Keratinocyte (primary cell): Measurements from ENCODE around the gene FBXO42. TPM values are rescaled to one million over a fixed set of nuclear protein-coding genes. Genes with fewer than 3 reads are reported as not detected.

Experiments used
- DNase-seq: peaks from one replicate; pipeline ENCODE4 v3.0.0-alpha.2; 2011; ENCODE audit warnings: low read depth, missing footprints, low spot score
- FAIRE-seq: peaks from 2 replicates; lab custom pipeline; 2011; peaks lifted over from hg19 to GRCh38; lab: Jason Lieb, UNC
- H2AFZ ChIP-seq: 2 replicates; pipeline ENCODE4 v1.6.0; 2012; ENCODE audit warnings: low read length, control low read depth, inconsistent platforms; ENCODE audit not compliant: control insufficient read depth
- H3K27ac ChIP-seq: 2 replicates; pipeline ENCODE4 v1.5.1; 2011; ENCODE audit warnings: low read length; ENCODE audit not compliant: control insufficient read depth, insufficient read depth
- H3K27me3 ChIP-seq: 3 replicates; pipeline ENCODE4 v1.6.0; 2011; ENCODE audit warnings: low read length; ENCODE audit not compliant: control insufficient read depth, insufficient read depth; ENCODE audit errors: extremely low read depth
- H3K36me3 ChIP-seq, 2 experiments: 2 replicates in 1 of 2; 3 replicates in 1 of 2; pipeline ENCODE4 v1.5.1; 2011; ENCODE audit warnings: low read length in 2 of 2, mild to moderate bottlenecking in 1 of 2; ENCODE audit not compliant: control insufficient read depth in 2 of 2, insufficient read depth in 2 of 2; ENCODE audit errors: extremely low read depth in 1 of 2
- H3K4me1 ChIP-seq: 3 replicates; pipeline ENCODE4 v1.5.1; 2011; ENCODE audit warnings: low read length; ENCODE audit not compliant: control insufficient read depth, insufficient read depth; ENCODE audit errors: extremely low read depth
- H3K4me2 ChIP-seq: 3 replicates; pipeline ENCODE4 v1.6.0; 2011; ENCODE audit warnings: low read depth, low read length; ENCODE audit not compliant: control insufficient read depth, insufficient read depth; ENCODE audit errors: extremely low read depth
- H3K4me3 ChIP-seq, 3 experiments: fragments of 200-600 bp in 1 of 3; sonication (generic) in 1 of 3; 2 replicates in 2 of 3; 3 replicates in 1 of 3; pipeline ENCODE4 v1.5.1; 2011 to 2016; ENCODE audit warnings: low read length in 3 of 3, mild to moderate bottlenecking in 3 of 3, control low read depth in 2 of 3, inconsistent platforms in 1 of 3, low read depth in 1 of 3, mixed read lengths in 1 of 3, mixed run types in 1 of 3, moderate library complexity in 1 of 3; ENCODE audit not compliant: control insufficient read depth in 2 of 3, insufficient read depth in 2 of 3; ENCODE audit errors: extremely low read depth in 1 of 3
- H3K79me2 ChIP-seq: 2 replicates; pipeline ENCODE4 v1.6.0; 2012; ENCODE audit warnings: low read length; ENCODE audit not compliant: control insufficient read depth, insufficient read depth
- H3K9ac ChIP-seq: 3 replicates; pipeline ENCODE4 v1.6.0; 2011; ENCODE audit warnings: low read length; ENCODE audit not compliant: control insufficient read depth, insufficient read depth; ENCODE audit errors: extremely low read depth
- H3K9me1 ChIP-seq: 3 replicates; pipeline ENCODE4 v1.6.0; 2011; ENCODE audit warnings: low read length; ENCODE audit not compliant: control insufficient read depth, insufficient read depth; ENCODE audit errors: extremely low read depth
- H3K9me3 ChIP-seq: 2 replicates; pipeline ENCODE4 v1.5.1; 2012; ENCODE audit warnings: low read depth, low read length; ENCODE audit not compliant: control insufficient read depth
- H4K20me1 ChIP-seq: 3 replicates; pipeline ENCODE4 v1.6.0; 2011; ENCODE audit warnings: low read length; ENCODE audit not compliant: control insufficient read depth, insufficient read depth; ENCODE audit errors: extremely low read depth
- EZH2 ChIP-seq: IDR thresholded peaks from one replicate; pipeline ENCODE4 v1.6.1; 2012; ENCODE audit warnings: inconsistent platforms, mild to moderate bottlenecking, low read length, moderate library complexity
- dilution Hi-C: fragments of 300-500 bp; cut with MboI; formaldehyde crosslinking; loops from one replicate; pipeline ENCODE4 v1.7.0; 2020; ENCODE audit warnings: low sequenced_read_pairs; ENCODE audit not compliant: extremely low pct_ligation_motif_present
- polyA plus RNA-seq, 5 experiments: library from polyadenylated mRNA; depleted of rRNA in 3 of 5; stranded (reverse) in 3 of 5; stranded (forward) in 1 of 5; unstranded in 1 of 5; fragments of >200 nt; gene quantifications; 1 replicate in 1 of 5; 2 replicates in 3 of 5; 3 replicates in 1 of 5; pipeline versions ENCODE4 v1.2.1 to v1.2.3, GENCODE V29; 2011 to 2012; ENCODE audit warnings: missing spikeins in 2 of 5, low read depth in 1 of 5, low replicate concordance in 1 of 5
- TF ChIP-seq, protein P1 (sequence below), 3 experiments: IDR thresholded peaks in 1 of 3; conservative IDR thresholded peaks in 1 of 3; optimal IDR thresholded peaks in 1 of 3; 2 replicates in 2 of 3; 3 replicates in 1 of 3; pipeline versions ENCODE3 to v1.5.1; 2011; ENCODE audit warnings: low read length in 3 of 3, mild to moderate bottlenecking in 3 of 3, moderate library complexity in 2 of 3, control low read depth in 1 of 3, inconsistent platforms in 1 of 3; ENCODE audit not compliant: insufficient read depth in 2 of 3; ENCODE audit errors: extremely low read depth in 1 of 3

Gene FBXO42
- polyA plus RNA-seq, 1 donor (not counting 4 experiments of a cell fraction or from before 2014, with no cell fraction given): 14.1 TPM

DNA sequence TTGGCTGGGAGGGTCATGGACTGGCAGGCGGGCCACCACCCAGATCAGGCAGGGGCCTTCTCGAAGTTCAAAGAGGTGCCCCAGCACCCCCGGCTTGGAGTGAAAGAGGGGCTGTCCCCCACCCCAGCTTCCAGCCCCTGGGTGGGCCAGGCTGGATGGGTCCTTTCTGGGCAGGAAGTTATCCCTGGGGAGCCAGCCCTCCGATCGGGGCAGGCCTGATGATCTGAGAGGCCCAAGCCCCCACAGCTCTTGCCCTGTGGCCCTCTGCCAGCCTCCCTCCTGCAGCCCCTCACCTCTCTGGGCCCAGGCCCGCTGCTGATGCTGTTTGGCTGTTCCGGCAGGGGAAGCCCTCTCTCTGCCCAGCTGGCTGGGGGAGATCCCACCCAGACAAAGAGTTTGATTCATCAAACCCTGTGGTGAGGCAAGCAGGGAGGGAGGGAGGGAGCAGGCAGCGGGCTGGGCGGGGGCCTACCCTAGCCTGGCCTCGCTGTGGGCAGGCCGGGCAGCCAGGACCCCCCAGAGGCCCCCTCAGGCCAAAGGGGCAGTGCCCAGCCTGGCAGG is 142.4 kb downstream of the FBXO42 start:
- dilution Hi-C loops: no loop called here
- TF ChIP-seq, protein P1, sequence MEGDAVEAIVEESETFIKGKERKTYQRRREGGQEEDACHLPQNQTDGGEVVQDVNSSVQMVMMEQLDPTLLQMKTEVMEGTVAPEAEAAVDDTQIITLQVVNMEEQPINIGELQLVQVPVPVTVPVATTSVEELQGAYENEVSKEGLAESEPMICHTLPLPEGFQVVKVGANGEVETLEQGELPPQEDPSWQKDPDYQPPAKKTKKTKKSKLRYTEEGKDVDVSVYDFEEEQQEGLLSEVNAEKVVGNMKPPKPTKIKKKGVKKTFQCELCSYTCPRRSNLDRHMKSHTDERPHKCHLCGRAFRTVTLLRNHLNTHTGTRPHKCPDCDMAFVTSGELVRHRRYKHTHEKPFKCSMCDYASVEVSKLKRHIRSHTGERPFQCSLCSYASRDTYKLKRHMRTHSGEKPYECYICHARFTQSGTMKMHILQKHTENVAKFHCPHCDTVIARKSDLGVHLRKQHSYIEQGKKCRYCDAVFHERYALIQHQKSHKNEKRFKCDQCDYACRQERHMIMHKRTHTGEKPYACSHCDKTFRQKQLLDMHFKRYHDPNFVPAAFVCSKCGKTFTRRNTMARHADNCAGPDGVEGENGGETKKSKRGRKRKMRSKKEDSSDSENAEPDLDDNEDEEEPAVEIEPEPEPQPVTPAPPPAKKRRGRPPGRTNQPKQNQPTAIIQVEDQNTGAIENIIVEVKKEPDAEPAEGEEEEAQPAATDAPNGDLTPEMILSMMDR (optimal IDR thresholded peaks at IDR 0.05 in 1 of 3, IDR thresholded peaks at IDR 0.05 in 1 of 3, conservative IDR thresholded peaks at IDR 0.05 in 1 of 3; ENCODE audit: extremely low read depth in 1 of 3, insufficient read depth in 2 of 3, low read length in 3 of 3): no peak
- TF ChIP-seq EZH2: no peak
- H3K9me1 ChIP-seq: no peaks in the 10 kb centered on the region
- no peaks in the 10 kb centered on the region for H4K20me1 ChIP-seq
- peaks cover 36% of the 10 kb centered on the region for H3K4me1 ChIP-seq
- H3K27me3 ChIP-seq: no peaks in the 10 kb centered on the region
- no peak overlapping the region for H3K27ac ChIP-seq
- H3K36me3 ChIP-seq: no peaks in the 10 kb centered on the region
- no peak overlapping the region for H3K9ac ChIP-seq
- DNase-seq: no peak
- no peak overlapping the region for H3K4me2 ChIP-seq
- H3K4me3 ChIP-seq: no peak overlapping the region
- FAIRE-seq: no peak
- no peak overlapping the region for H2AFZ ChIP-seq
- H3K9me3 ChIP-seq: no peaks in the 10 kb centered on the region
- no peaks in the 10 kb centered on the region for H3K79me2 ChIP-seq

DNA sequence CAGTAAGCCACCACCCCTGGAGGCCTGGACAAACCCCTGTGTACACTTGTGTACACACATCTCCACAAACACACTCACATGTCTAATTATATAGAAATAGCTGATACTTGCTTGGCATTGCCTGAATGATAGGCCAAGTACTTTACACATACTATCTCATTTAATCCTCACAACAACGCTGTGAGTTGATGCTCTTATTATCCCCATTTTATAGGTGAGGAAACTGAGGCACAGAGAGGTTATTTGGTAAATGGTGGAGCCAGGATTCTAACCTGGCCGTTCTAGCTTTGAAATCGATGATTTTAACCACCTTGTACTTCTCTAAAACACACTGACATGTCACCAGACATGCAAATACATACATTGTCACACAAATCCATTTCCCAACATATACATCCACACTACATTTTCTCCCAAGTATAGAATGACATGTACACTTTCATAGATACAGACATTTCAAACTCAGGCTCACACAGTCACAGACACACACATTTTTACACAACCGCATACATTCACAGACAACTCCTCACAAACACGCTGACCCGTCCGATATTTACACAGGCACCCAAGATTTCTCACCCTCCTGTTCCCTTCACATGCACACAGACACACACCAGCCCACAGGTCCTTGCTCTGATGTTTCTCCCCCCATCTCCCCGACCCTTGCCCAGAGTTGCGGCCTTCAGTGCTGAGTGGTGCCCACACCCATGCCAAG is 143.0 kb downstream of the FBXO42 start:
- Histone ChIP-seq H3K9ac (no peak overlapping the region), H3K36me3 (peaks cover 1% of the 10 kb centered on the region in 2 experiments), H3K4me1 (peaks cover 36% of the 10 kb centered on the region), H4K20me1 (no peaks in the 10 kb centered on the region), H3K27me3 (no peaks in the 10 kb centered on the region), H3K4me3 (no peak overlapping the region), H3K4me2 (no peak overlapping the region), H3K79me2 (no peaks in the 10 kb centered on the region), H3K9me3 (no peaks in the 10 kb centered on the region), H2AFZ (no peak overlapping the region), H3K27ac (no peak overlapping the region), H3K9me1 (no peaks in the 10 kb centered on the region)
- DNase-seq: no peak
- dilution Hi-C loops: no loop called here
- no peak for TF ChIP-seq EZH2
- TF ChIP-seq, protein P1 (optimal IDR thresholded peaks at IDR 0.05 in 1 of 3, IDR thresholded peaks at IDR 0.05 in 1 of 3, conservative IDR thresholded peaks at IDR 0.05 in 1 of 3; ENCODE audit: extremely low read depth in 1 of 3, insufficient read depth in 2 of 3, low read length in 3 of 3): no peak
- FAIRE-seq: no peak
